Measurements from ENCODE around the gene PTPN3. TPM values are rescaled to one million over a fixed set of nuclear protein-coding genes. Genes with fewer than 3 reads are reported as not detected.

Gene PTPN3
- polyA plus RNA-seq, 1 donor (not counting 4 experiments of a cell fraction or from before 2014, with no cell fraction given), result 19.9 TPM

DNA sequence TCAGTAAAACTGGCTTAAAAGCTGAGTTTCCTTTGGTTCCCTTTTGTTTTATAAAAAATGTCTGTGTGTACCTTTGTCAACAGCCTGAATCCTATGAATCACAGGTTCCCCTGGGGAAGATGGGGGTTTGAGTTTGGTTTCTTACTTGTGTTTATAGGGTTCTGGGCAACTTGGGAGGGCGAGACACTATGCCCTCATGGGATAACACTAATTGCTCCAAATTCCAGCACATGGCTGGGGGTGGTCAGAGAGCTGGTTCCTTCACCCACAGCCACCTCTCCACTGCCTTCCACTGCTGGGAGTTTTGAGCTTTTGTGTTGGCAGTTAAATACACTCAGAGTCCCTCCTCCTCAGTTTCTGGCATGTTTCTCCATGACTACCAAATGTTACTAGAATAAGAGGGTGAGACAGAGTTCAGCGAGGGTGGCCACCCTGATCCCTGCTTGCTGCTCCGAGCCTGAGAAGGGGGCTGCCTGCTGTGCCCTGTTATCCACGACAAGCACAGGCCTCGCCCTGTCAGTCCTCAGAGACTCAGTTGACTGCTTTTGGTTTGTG lies 94.3 kb downstream of the PTPN3 start:
- Histone ChIP-seq H3K9ac (ENCODE audit: control insufficient read depth, extremely low read depth, insufficient read depth, low read length) (no peak overlapping the region), H3K9me1 (ENCODE audit: control insufficient read depth, extremely low read depth, insufficient read depth, low read length) (no peaks in the 10 kb centered on the region), H2AFZ (ENCODE audit: control insufficient read depth, low read length) (no peak overlapping the region), H3K79me2 (ENCODE audit: control insufficient read depth, insufficient read depth, low read length) (no peaks in the 10 kb centered on the region), H3K9me3 (ENCODE audit: control insufficient read depth, low read depth, low read length) (no peaks in the 10 kb centered on the region), H3K36me3 (ENCODE audit: control insufficient read depth in 2 of 2, extremely low read depth in 1 of 2, insufficient read depth in 2 of 2, low read length in 2 of 2) (peaks cover 26 to 37% of the 10 kb centered on the region in 2 experiments), H3K4me3 (ENCODE audit: control insufficient read depth in 2 of 3, extremely low read depth in 1 of 3, insufficient read depth in 2 of 3, low read depth in 1 of 3, low read length in 3 of 3) (no peak overlapping the region), H3K4me1 (ENCODE audit: control insufficient read depth, extremely low read depth, insufficient read depth, low read length) (no peaks in the 10 kb centered on the region), H3K4me2 (ENCODE audit: control insufficient read depth, extremely low read depth, insufficient read depth, low read depth, low read length) (no peak overlapping the region), H3K27me3 (ENCODE audit: control insufficient read depth, extremely low read depth, insufficient read depth, low read length) (no peaks in the 10 kb centered on the region), H4K20me1 (ENCODE audit: control insufficient read depth, extremely low read depth, insufficient read depth, low read length) (no peaks in the 10 kb centered on the region), H3K27ac (ENCODE audit: control insufficient read depth, insufficient read depth, low read length) (no peak overlapping the region)
- dilution Hi-C loops (cut with MboI; ENCODE audit: extremely low pct_ligation_motif_present, low sequenced_read_pairs), result no loop called here
- FAIRE-seq, result no peak
- no peak for TF ChIP-seq EZH2 (IDR thresholded peaks at IDR 0.05; ENCODE audit: low read length)
- DNase-seq (ENCODE audit: low read depth, low spot score), result no peak

DNA sequence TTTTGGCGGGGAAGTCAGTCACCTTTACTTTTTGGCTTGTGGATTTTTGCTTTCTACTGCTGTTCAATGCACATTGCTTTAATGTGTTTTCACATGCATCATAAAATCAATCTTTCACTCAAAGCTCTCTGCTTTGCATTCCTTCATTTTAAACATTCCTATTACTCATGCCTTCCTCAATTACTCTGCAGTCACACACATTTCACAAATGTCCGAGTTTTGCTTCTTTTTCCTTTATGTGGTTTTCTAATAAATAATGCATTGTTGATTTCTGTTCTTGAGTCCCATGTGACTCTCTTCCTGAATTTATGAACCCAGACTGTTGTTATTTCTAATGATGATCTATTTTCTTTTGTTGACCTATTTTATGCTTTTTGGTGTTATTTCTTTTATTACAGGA lies 95.0 kb downstream of the PTPN3 start:
- no peak overlapping the region for H3K4me3 ChIP-seq (ENCODE audit: control insufficient read depth in 2 of 3, extremely low read depth in 1 of 3, insufficient read depth in 2 of 3, low read depth in 1 of 3, low read length in 3 of 3)
- dilution Hi-C loops (cut with MboI; ENCODE audit: extremely low pct_ligation_motif_present, low sequenced_read_pairs), result no loop called here
- TF ChIP-seq, protein P1, sequence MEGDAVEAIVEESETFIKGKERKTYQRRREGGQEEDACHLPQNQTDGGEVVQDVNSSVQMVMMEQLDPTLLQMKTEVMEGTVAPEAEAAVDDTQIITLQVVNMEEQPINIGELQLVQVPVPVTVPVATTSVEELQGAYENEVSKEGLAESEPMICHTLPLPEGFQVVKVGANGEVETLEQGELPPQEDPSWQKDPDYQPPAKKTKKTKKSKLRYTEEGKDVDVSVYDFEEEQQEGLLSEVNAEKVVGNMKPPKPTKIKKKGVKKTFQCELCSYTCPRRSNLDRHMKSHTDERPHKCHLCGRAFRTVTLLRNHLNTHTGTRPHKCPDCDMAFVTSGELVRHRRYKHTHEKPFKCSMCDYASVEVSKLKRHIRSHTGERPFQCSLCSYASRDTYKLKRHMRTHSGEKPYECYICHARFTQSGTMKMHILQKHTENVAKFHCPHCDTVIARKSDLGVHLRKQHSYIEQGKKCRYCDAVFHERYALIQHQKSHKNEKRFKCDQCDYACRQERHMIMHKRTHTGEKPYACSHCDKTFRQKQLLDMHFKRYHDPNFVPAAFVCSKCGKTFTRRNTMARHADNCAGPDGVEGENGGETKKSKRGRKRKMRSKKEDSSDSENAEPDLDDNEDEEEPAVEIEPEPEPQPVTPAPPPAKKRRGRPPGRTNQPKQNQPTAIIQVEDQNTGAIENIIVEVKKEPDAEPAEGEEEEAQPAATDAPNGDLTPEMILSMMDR (optimal IDR thresholded peaks at IDR 0.05 in 1 of 3, IDR thresholded peaks at IDR 0.05 in 1 of 3, conservative IDR thresholded peaks at IDR 0.05 in 1 of 3; ENCODE audit: extremely low read depth in 1 of 3, insufficient read depth in 2 of 3, low read length in 3 of 3), result no peak
- no peak for TF ChIP-seq EZH2 (IDR thresholded peaks at IDR 0.05; ENCODE audit: low read length)
- H3K79me2 ChIP-seq (ENCODE audit: control insufficient read depth, insufficient read depth, low read length), result no peaks in the 10 kb centered on the region
- H2AFZ ChIP-seq (ENCODE audit: control insufficient read depth, low read length), result no peak overlapping the region
- H4K20me1 ChIP-seq (ENCODE audit: control insufficient read depth, extremely low read depth, insufficient read depth, low read length), result no peaks in the 10 kb centered on the region
- DNase-seq (ENCODE audit: low read depth, low spot score), result no peak
- no peaks in the 10 kb centered on the region for H3K9me3 ChIP-seq (ENCODE audit: control insufficient read depth, low read depth, low read length)
- peaks cover 31 to 41% of the 10 kb centered on the region in 2 experiments for H3K36me3 ChIP-seq (ENCODE audit: control insufficient read depth in 2 of 2, extremely low read depth in 1 of 2, insufficient read depth in 2 of 2, low read length in 2 of 2)
- FAIRE-seq, result no peak
- no peak overlapping the region for H3K9ac ChIP-seq (ENCODE audit: control insufficient read depth, extremely low read depth, insufficient read depth, low read length)
- H3K4me2 ChIP-seq (ENCODE audit: control insufficient read depth, extremely low read depth, insufficient read depth, low read depth, low read length), result no peak overlapping the region
- H3K9me1 ChIP-seq (ENCODE audit: control insufficient read depth, extremely low read depth, insufficient read depth, low read length), result no peaks in the 10 kb centered on the region
- no peak overlapping the region for H3K27ac ChIP-seq (ENCODE audit: control insufficient read depth, insufficient read depth, low read length)
- no peaks in the 10 kb centered on the region for H3K4me1 ChIP-seq (ENCODE audit: control insufficient read depth, extremely low read depth, insufficient read depth, low read length)
- no peaks in the 10 kb centered on the region for H3K27me3 ChIP-seq (ENCODE audit: control insufficient read depth, extremely low read depth, insufficient read depth, low read length)

DNA sequence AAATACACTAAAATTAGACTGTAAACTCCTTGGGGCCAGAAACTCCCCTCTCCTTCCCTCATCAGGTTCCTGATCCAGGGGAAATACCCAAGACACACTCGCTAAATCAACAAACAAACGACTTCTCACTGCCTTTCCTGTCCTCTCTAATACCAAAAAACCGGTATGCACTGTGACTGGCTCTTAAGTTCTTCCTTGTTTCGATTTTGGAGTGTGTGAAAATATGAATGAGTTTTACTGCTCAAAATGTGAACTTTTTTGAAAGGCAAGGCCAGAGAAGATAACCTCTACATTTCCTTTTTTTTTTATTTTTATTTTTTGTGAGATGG lies 96.2 kb downstream of the PTPN3 start:
- FAIRE-seq (no peak), DNase-seq (ENCODE audit: low read depth, low spot score) (no peak)
- Histone ChIP-seq H3K79me2 (ENCODE audit: control insufficient read depth, insufficient read depth, low read length) (no peaks in the 10 kb centered on the region), H3K27ac (ENCODE audit: control insufficient read depth, insufficient read depth, low read length) (no peak overlapping the region), H3K9ac (ENCODE audit: control insufficient read depth, extremely low read depth, insufficient read depth, low read length) (no peak overlapping the region), H3K4me1 (ENCODE audit: control insufficient read depth, extremely low read depth, insufficient read depth, low read length) (no peaks in the 10 kb centered on the region), H3K27me3 (ENCODE audit: control insufficient read depth, extremely low read depth, insufficient read depth, low read length) (no peaks in the 10 kb centered on the region), H3K9me1 (ENCODE audit: control insufficient read depth, extremely low read depth, insufficient read depth, low read length) (no peaks in the 10 kb centered on the region), H3K4me3 (ENCODE audit: control insufficient read depth in 2 of 3, extremely low read depth in 1 of 3, insufficient read depth in 2 of 3, low read depth in 1 of 3, low read length in 3 of 3) (no peak overlapping the region), H3K36me3 (ENCODE audit: control insufficient read depth in 2 of 2, extremely low read depth in 1 of 2, insufficient read depth in 2 of 2, low read length in 2 of 2) (peaks cover 35% of the 10 kb centered on the region in 2 experiments), H4K20me1 (ENCODE audit: control insufficient read depth, extremely low read depth, insufficient read depth, low read length) (no peaks in the 10 kb centered on the region), H3K9me3 (ENCODE audit: control insufficient read depth, low read depth, low read length) (no peaks in the 10 kb centered on the region), H2AFZ (ENCODE audit: control insufficient read depth, low read length) (no peak overlapping the region), H3K4me2 (ENCODE audit: control insufficient read depth, extremely low read depth, insufficient read depth, low read depth, low read length) (no peak overlapping the region)
- TF ChIP-seq EZH2 (IDR thresholded peaks at IDR 0.05; ENCODE audit: low read length), result no peak
- TF ChIP-seq, protein P1 (optimal IDR thresholded peaks at IDR 0.05 in 1 of 3, IDR thresholded peaks at IDR 0.05 in 1 of 3, conservative IDR thresholded peaks at IDR 0.05 in 1 of 3; ENCODE audit: extremely low read depth in 1 of 3, insufficient read depth in 2 of 3, low read length in 3 of 3), result no peak
- dilution Hi-C loops (cut with MboI; ENCODE audit: extremely low pct_ligation_motif_present, low sequenced_read_pairs), result no loop called here
